PC-3 (cell line): ENCODE measurements around the gene NKTR. TPM values are rescaled to one million over a fixed set of nuclear protein-coding genes. Genes with fewer than 3 reads are reported as not detected.

ENCODE experiments used
- ATAC-seq: fragments of 200-7000 bp; cut with Tn5 transposase; 2 replicates; pipeline ENCODE4 v1.9.1; 2020; ENCODE audit warnings: mild to moderate bottlenecking, moderate library complexity
- BruUV-seq: library from RNA; stranded (reverse); fragments of 400-500 nt; replicated peaks from 2 replicates; lab custom pipeline; 2021; lab: Mats Ljungman, UMichigan
- CTCF ChIA-PET: fragments of 300-600 bp; sonication (Branson Sonifier 250); formaldehyde crosslinking; loops from one replicate; lab custom pipeline; 2022; ENCODE audit warnings: antibody characterized with exemption; lab: Charles Lee
- POLR2A ChIA-PET: fragments of 300-600 bp; sonication (Branson Sonifier 250); formaldehyde crosslinking; loops from one replicate; lab custom pipeline; 2022; ENCODE audit warnings: antibody characterized with exemption; ENCODE audit not compliant: unreplicated experiment; lab: Charles Lee
- DNase-seq: peaks from one replicate; pipeline ENCODE4 v3.0.0-alpha.2; 2015
- H2AFZ ChIP-seq: fragments of 300-600 bp; sonication (generic); 2 replicates; pipeline ENCODE4 v1.6.0; 2016; ENCODE audit warnings: antibody characterized with exemption, low read length
- H3F3A ChIP-seq: fragments of 300-600 bp; sonication (generic); one replicate; pipeline ENCODE4 v1.6.0; 2017; ENCODE audit warnings: antibody characterized with exemption, low read length, control low read depth, mild to moderate bottlenecking; ENCODE audit not compliant: unreplicated experiment
- H3K27ac ChIP-seq: fragments of 300-600 bp; sonication (generic); 2 replicates; pipeline ENCODE4 v1.5.1; 2016; ENCODE audit warnings: mild to moderate bottlenecking, low read length
- H3K27me3 ChIP-seq: fragments of 300-600 bp; sonication (generic); 2 replicates; pipeline ENCODE4 v1.6.1; 2016; ENCODE audit warnings: low read length, mixed read lengths
- H3K36me3 ChIP-seq: fragments of 300-600 bp; sonication (generic); 2 replicates; pipeline ENCODE4 v1.6.1; 2016; ENCODE audit warnings: low read depth, mixed run types, low read length, mixed read lengths
- H3K4me1 ChIP-seq: fragments of 300-600 bp; sonication (generic); 2 replicates; pipeline ENCODE4 v1.5.1; 2016; ENCODE audit warnings: low read length; ENCODE audit not compliant: insufficient read depth
- H3K4me2 ChIP-seq: fragments of 300-600 bp; sonication (generic); 2 replicates; pipeline ENCODE4 v1.6.0; 2016; ENCODE audit warnings: low read length
- H3K4me3 ChIP-seq: fragments of 300-600 bp; sonication (generic); 2 replicates; pipeline ENCODE4 v1.5.1; 2016; ENCODE audit warnings: mild to moderate bottlenecking, low read length, mixed read lengths
- H3K79me2 ChIP-seq: fragments of 300-600 bp; sonication (generic); 2 replicates; pipeline ENCODE4 v1.6.1; 2017; ENCODE audit warnings: low read length, mixed read lengths
- H3K9ac ChIP-seq: fragments of 300-600 bp; sonication (generic); 2 replicates; pipeline ENCODE4 v1.6.0; 2016; ENCODE audit warnings: mild to moderate bottlenecking, low read length
- H3K9me2 ChIP-seq: fragments of 300-600 bp; sonication (generic); replicated peaks from 2 replicates; pipeline ENCODE4 v1.6.1; 2016; ENCODE audit warnings: mixed run types, low read length, mixed read lengths
- H3K9me3 ChIP-seq: fragments of 300-600 bp; sonication (generic); 2 replicates; pipeline ENCODE4 v1.6.1; 2016; ENCODE audit warnings: low read length, mixed read lengths
- H4K20me1 ChIP-seq: fragments of 300-600 bp; sonication (generic); 2 replicates; pipeline ENCODE4 v1.6.1; 2016; ENCODE audit warnings: low read length, mixed read lengths
- CTCF ChIP-seq: fragments of 300-600 bp; sonication (generic); conservative IDR thresholded peaks from 2 replicates; pipeline ENCODE4 v1.5.1; 2017; ENCODE audit warnings: antibody characterized with exemption, low read depth, mild to moderate bottlenecking, low read length
- EZH2 ChIP-seq: fragments of 300-600 bp; sonication (generic); IDR thresholded peaks from one replicate; pipeline ENCODE4 v1.6.1; 2017; ENCODE audit warnings: antibody characterized with exemption, mild to moderate bottlenecking, low read length; ENCODE audit not compliant: unreplicated experiment
- EZH2phosphoT487 ChIP-seq: fragments of 300-600 bp; sonication (generic); IDR thresholded peaks from 2 replicates; pipeline ENCODE4 v1.6.1; 2018; ENCODE audit warnings: mild to moderate bottlenecking, antibody characterized with exemption, low read length, borderline replicate concordance
- intact Hi-C: fragments of 100-400 bp; cut with micrococcal nuclease; formaldehyde crosslinking; loops from 2 replicates; pipeline ENCODE4 v1.9.0; 2023
- total RNA-seq: library from RNA; depleted of rRNA; stranded (reverse); fragments of >200 nt; gene quantifications from 2 replicates; pipeline ENCODE4 v1.2.3, GENCODE V29; 2014

NKTR gene
- total RNA-seq, 1 experiment from 2014 or later: 37.6 TPM

DNA sequence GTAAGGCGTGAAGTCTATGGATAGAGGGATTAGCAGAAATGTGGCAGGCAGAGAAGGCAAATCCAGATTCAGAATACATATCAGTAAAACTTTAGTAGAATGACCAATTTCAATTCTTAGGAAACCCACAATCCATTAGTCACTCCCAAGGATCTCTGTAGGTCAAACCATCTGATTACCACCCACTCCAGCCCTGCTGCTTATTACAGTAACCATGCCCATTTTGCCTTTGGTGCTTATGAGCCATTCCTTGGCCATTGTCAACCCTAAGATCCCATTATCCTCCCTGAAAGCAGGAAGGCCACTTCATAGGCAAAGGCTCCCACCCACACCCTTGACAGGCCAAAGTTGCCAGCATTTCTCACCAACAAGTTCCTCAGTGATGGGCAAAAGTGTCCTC is 79.8 kb downstream of the NKTR start:
- Histone ChIP-seq H3F3A (no peaks in the 10 kb centered on the region), H3K4me3 (no peak overlapping the region), H2AFZ (no peak overlapping the region), H3K4me2 (no peak overlapping the region), H3K36me3 (no peaks in the 10 kb centered on the region), H3K9me2 (no peaks in the 10 kb centered on the region), H3K27me3 (no peaks in the 10 kb centered on the region), H3K9me3 (peaks cover 3% of the 10 kb centered on the region; the same call in 1 of the 2 replicates), H3K27ac (no peak overlapping the region), H3K79me2 (no peaks in the 10 kb centered on the region), H3K4me1 (peaks cover 15% of the 10 kb centered on the region), H4K20me1 (no peaks in the 10 kb centered on the region), H3K9ac (no peak overlapping the region)
- no TSS peak for BruUV-seq
- no peak for TF ChIP-seq EZH2
- no peak for TF ChIP-seq CTCF
- no peak for TF ChIP-seq EZH2phosphoT487
- intact Hi-C loops: no loop called here
- ATAC-seq (no peak), DNase-seq (no peak)
- ChIA-PET POLR2A (no interaction called here), CTCF (no interaction called here)

DNA sequence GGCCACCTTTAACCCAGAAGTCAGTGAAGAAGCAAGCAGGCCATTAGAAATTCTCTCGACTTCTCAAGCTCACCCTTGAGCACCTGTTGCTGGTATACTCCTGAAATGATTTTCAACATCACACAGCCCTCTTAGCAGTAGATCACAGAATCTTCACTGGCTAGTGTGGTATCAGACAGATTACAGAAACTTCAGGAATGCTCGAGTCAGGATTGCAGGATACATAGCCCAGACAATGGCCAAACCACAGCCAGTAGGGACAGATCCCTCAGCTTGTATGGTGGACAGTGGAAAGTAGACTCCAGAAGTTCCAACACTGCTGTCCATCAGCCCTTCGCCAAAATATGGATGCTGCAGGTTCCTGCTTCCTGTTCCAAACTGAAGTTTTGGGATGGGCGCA is 80.3 kb downstream of the NKTR start:
- Histone ChIP-seq H3K27ac (no peak overlapping the region), H3K4me1 (peaks cover 15% of the 10 kb centered on the region), H4K20me1 (no peaks in the 10 kb centered on the region), H3K79me2 (no peaks in the 10 kb centered on the region), H3K4me3 (no peak overlapping the region), H3K9me3 (peaks cover 2% of the 10 kb centered on the region; the same call in 1 of the 2 replicates), H3K27me3 (no peaks in the 10 kb centered on the region), H3K4me2 (no peak overlapping the region), H3F3A (no peaks in the 10 kb centered on the region), H2AFZ (no peak overlapping the region), H3K9me2 (no peaks in the 10 kb centered on the region), H3K36me3 (no peaks in the 10 kb centered on the region), H3K9ac (no peak overlapping the region)
- DNase-seq: no peak
- BruUV-seq: no TSS peak
- intact Hi-C loops: no loop called here
- POLR2A ChIA-PET: no interaction called here
- no peak for ATAC-seq
- CTCF ChIA-PET: no interaction called here
- TF ChIP-seq EZH2: no peak
- no peak for TF ChIP-seq CTCF

DNA sequence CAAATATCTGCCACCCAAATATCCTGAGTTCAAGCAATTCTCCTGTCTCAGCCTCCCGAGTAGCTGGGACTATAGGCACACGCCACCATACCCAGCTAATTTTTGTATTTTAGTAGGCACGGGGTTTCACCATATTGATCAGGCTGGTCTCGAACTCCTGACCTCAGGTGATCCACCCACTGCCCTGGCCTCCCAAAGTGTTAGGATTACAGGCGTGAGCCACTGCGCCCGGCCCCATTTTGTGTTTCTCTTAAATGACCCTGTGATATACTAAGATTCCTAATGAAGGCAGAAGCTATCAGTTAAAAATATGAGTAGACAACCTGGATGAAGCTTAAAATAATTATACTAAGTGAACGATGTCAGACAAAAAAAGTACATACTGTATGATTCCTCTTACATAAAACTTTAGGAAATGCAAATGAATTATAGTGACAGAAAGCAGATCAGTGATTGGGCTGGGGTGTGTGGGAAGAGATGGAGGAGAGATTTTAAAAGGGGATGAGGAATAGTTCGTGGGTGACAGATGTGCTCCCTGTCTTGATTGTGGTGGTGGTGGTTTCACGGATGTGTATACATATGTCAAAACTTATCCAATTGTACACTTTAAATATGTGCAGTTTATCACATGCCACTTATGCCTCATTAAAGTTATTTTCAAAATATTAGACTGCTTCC is 81.0 kb downstream of the NKTR start:
- Histone ChIP-seq H3K4me1 (peaks cover 15% of the 10 kb centered on the region), H3K79me2 (no peaks in the 10 kb centered on the region), H3K9me3 (no peaks in the 10 kb centered on the region), H3K9me2 (no peaks in the 10 kb centered on the region), H3K27ac (no peak overlapping the region), H2AFZ (no peak overlapping the region), H3K4me2 (no peak overlapping the region), H3K4me3 (no peak overlapping the region), H3K27me3 (no peaks in the 10 kb centered on the region), H3F3A (no peaks in the 10 kb centered on the region), H3K36me3 (no peaks in the 10 kb centered on the region), H3K9ac (no peak overlapping the region), H4K20me1 (no peaks in the 10 kb centered on the region)
- ChIA-PET POLR2A (interaction anchor here (0.6 kb wide), 1 partner anchor 10 kb away, joined by 3 read pairs; no protein-coding TSS in a partner anchor), CTCF (no interaction called here)
- intact Hi-C loops: no loop called here
- DNase-seq (no peak), ATAC-seq (no peak)
- no peak for TF ChIP-seq EZH2
- no peak for TF ChIP-seq EZH2phosphoT487
- TF ChIP-seq CTCF: no peak
- no TSS peak for BruUV-seq
